OCI-M2 (cell line): ENCODE measurements around the gene RBM46.

ENCODE experiments used
- DNase-seq: peaks from one replicate; lab custom pipeline; 2025; ENCODE audit not compliant: unreplicated experiment; lab: John Stamatoyannopoulos, UW

Gene RBM46

GRCh38 chr4:154781126-154781982 is at the start of gene RBM46:
TSS of gene RBM46 (plus strand) at chr4:154781272. CDS start at chr4:154796753, 15,481 bp downstream.
- no peak for DNase-seq

- no peak for DNase-seq
Observed at GRCh38 chr4:154731756-154732155, 49.3 kb upstream of the RBM46 start.

GRCh38 chr4:154732669-154733068 is 48.4 kb upstream of the RBM46 start:
- no peak for DNase-seq

GRCh38 chr4:154736770-154737169 is 44.3 kb upstream of the RBM46 start:
- no peak for DNase-seq

GRCh38 chr4:154738426-154738825 is 42.6 kb upstream of the RBM46 start:
- DNase-seq, result no peak

GRCh38 chr4:154739111-154739510 is 42.0 kb upstream of the RBM46 start:
- no peak for DNase-seq

- no peak for DNase-seq
Observed at GRCh38 chr4:154740462-154740861, 40.6 kb upstream of the RBM46 start.

- no peak for DNase-seq
Observed at GRCh38 chr4:154741131-154741665, 39.9 kb upstream of the RBM46 start.

- DNase-seq, result no peak
Observed at GRCh38 chr4:154741922-154742850, 38.9 kb upstream of the RBM46 start.

- no peak for DNase-seq
Observed at GRCh38 chr4:154743683-154744340, 37.3 kb upstream of the RBM46 start, which contains the start of gene LRAT. TSS of gene LRAT (plus strand) at chr4:154744000. CDS start at chr4:154744327, 327 bp downstream.

- DNase-seq, result no peak
Observed at GRCh38 chr4:154744341-154744926, 36.6 kb upstream of the RBM46 start.

GRCh38 chr4:154757713-154758112 is 23.4 kb upstream of the RBM46 start:
- DNase-seq, result no peak

- no peak for DNase-seq
Observed at GRCh38 chr4:154760895-154761294, 20.2 kb upstream of the RBM46 start.

- no peak for DNase-seq
Observed at GRCh38 chr4:154778264-154778663, 2.8 kb upstream of the RBM46 start.

- DNase-seq, result no peak
Observed at GRCh38 chr4:154779362-154779947, 1.6 kb upstream of the RBM46 start.

GRCh38 chr4:154781983-154782293 is 866 bp downstream of the RBM46 start:
- no peak for DNase-seq

- no peak for DNase-seq
Observed at GRCh38 chr4:154807042-154807630, 26.1 kb downstream of the RBM46 start.

GRCh38 chr4:154818230-154818629 is 37.2 kb downstream of the RBM46 start:
- DNase-seq, result no peak

- no peak for DNase-seq
Observed at GRCh38 chr4:154822775-154823174, 41.7 kb downstream of the RBM46 start.

- no peak for DNase-seq
Observed at GRCh38 chr4:154836030-154836429, 55.0 kb downstream of the RBM46 start.
